ENCODE data around the gene BIK. TPM values are rescaled to one million over a fixed set of nuclear protein-coding genes. Genes with fewer than 3 reads are reported as not detected.

The BIK gene, protein sequence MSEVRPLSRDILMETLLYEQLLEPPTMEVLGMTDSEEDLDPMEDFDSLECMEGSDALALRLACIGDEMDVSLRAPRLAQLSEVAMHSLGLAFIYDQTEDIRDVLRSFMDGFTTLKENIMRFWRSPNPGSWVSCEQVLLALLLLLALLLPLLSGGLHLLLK
- 0.09 TPM in 2 replicates for polyA plus RNA-seq (2011; rRNA removed)
- polyA minus RNA-seq (2011; rRNA and poly(A)+ RNA removed): not detected in 2 replicates

- TF ChIP-seq CTCF (IDR thresholded peaks at IDR 0.05; ENCODE audit: insufficient read depth, low read depth, low read length): peak; percentile 32
- peaks cover 42% of the 10 kb centered on the region for H3K27me3 ChIP-seq (ENCODE audit: control insufficient read depth, insufficient read depth, low read length)
- H3K36me3 ChIP-seq (ENCODE audit: control insufficient read depth, insufficient read depth, low read length): no peaks in the 10 kb centered on the region
- peak within 1 kb of the TSS; percentile 24 for H3K4me3 ChIP-seq (ENCODE audit: low read depth, low read length)
- POLR2A ChIA-PET: no interaction called here
- CTCF ChIA-PET: interaction anchor here (1.7 kb wide), 1 partner anchor 26 kb away, joined by 5 read pairs; no protein-coding TSS in a partner anchor
- DNase-seq (ENCODE audit: low read depth): no peak
These were observed at the start of gene BIK for GRCh38 chr22:43110444-43110926. TSS of gene BIK (plus strand) at chr22:43110750. CDS start at chr22:43124023, 13,273 bp downstream.

DNA sequence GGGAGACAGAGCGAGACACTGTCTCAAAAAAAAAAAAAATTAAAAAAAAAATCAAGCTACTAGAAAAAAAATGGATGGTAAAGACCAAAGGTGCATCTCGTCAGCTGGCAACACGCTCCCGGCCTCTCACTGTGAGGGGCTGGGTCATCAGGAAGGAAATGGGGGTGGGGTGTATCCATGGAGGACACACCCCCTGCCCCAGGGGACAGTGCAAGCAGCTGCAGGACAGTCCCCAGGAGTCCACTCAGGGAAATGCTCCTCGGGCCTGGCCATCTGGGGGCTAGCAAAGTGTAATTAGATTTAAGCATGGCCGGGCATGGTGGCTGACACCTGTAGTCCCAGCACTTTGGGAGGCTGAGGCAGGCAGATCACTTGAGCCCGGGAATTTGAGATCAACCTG, 44.4 kb upstream of the BIK start:
- ChIA-PET POLR2A (no interaction called here), CTCF (interaction anchor here (1.1 kb wide), 1 partner anchor 14 kb away, joined by 4 read pairs; no protein-coding TSS in a partner anchor)

DNA sequence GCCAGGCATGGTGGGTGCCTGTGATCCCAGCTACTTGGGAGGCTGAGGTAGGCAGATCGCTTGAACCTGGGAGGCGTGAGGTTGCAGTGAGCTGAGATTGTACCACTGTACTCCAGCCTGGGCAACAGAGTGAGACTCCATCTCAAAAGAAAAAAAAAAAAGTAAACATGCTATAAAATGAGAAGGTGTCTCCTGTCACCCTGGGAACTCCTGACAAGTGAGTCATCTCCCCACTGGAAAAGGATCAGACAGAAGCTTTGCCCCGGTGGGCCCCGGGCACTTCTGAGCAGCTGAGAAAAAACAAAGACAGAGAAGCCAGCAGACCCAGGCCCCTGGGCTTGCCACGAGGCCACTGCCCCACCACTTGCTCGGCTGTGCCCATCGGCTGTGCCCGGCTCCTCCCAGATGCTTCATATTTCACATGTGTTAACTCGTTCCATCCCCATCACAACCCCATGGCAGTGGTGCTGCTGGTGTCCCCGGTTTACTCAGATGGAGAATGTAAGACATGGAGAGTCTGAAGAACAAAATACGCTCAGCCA, 43.6 kb upstream of the BIK start:
- ChIA-PET POLR2A (no interaction called here), CTCF (no interaction called here)
- no peak for DNase-seq (ENCODE audit: low read depth)
- no peaks in the 10 kb centered on the region for H3K27me3 ChIP-seq (ENCODE audit: control insufficient read depth, insufficient read depth, low read length)
- no peak for TF ChIP-seq CTCF (IDR thresholded peaks at IDR 0.05; ENCODE audit: insufficient read depth, low read depth, low read length)
- H3K4me3 ChIP-seq (ENCODE audit: low read depth, low read length): no peak overlapping the region
- peaks cover 3% of the 10 kb centered on the region for H3K36me3 ChIP-seq (ENCODE audit: control insufficient read depth, insufficient read depth, low read length)

More for the DNA sequence above, 44.4 kb upstream of the BIK start:
- no peak for DNase-seq (ENCODE audit: low read depth)
- no peak for TF ChIP-seq CTCF (IDR thresholded peaks at IDR 0.05; ENCODE audit: insufficient read depth, low read depth, low read length)
- Histone ChIP-seq H3K27me3 (ENCODE audit: control insufficient read depth, insufficient read depth, low read length) (no peaks in the 10 kb centered on the region), H3K36me3 (ENCODE audit: control insufficient read depth, insufficient read depth, low read length) (peaks cover 3% of the 10 kb centered on the region), H3K4me3 (ENCODE audit: low read depth, low read length) (no peak overlapping the region)

DNA sequence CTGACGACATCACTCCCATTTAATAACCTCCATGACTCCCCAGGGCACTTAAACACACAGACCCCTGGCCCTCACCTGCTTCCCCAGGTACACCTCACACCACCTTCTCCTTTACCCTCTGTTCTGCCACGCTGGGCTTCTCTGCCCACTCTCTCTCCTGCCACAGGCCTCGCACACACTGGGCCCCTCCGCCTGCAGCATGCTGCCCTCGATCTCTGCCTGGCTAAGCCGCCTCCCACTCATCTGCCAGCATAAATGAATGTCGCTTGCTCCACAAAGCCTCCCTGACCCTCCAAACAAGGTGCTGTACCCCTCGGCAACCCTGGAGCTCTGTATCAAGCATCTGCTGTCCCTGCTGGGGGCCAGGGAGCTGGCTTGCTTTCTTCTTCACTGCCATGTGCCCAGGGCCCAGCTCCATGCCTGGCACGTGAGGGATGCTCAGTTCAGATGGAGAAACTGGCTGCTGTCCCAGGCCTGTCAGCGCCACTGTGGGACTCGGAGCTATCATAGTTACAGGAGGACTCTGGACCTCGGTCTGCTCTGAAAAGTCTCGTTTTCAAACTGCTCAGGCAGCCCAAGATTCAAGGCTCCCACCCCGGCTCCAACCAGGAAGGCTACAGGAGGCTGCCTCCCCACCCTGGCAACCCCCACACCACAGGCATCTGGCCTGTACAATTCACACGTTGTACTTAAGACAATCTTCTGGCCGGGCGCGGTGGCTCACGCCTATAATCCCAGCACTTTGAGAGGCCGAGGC, 33.3 kb upstream of the BIK start:
- POLR2A ChIA-PET: no interaction called here

More for the DNA sequence above, 33.3 kb upstream of the BIK start:
- no peak overlapping the region for H3K4me3 ChIP-seq (ENCODE audit: low read depth, low read length)
- TF ChIP-seq CTCF (IDR thresholded peaks at IDR 0.05; ENCODE audit: insufficient read depth, low read depth, low read length): no peak
- DNase-seq (ENCODE audit: low read depth): no peak
- CTCF ChIA-PET: no interaction called here
- H3K36me3 ChIP-seq (ENCODE audit: control insufficient read depth, insufficient read depth, low read length): no peaks in the 10 kb centered on the region; the same call in 1 of the 2 replicates
- H3K27me3 ChIP-seq (ENCODE audit: control insufficient read depth, insufficient read depth, low read length): no peaks in the 10 kb centered on the region
